GM19372 (cell line): ENCODE results near the gene SENP2.
"Not testable (repeated sequence)": the region's sequence is repeated elsewhere in the genome, so short reads cannot be mapped to it uniquely, and the experiment has no call there.

Experiments
- ATAC-seq: cut with Tn5 transposase; IDR thresholded peaks from one replicate; pipeline ENCODE4 v1.9.1; 2021; ENCODE audit warnings: mild to moderate bottlenecking, low read depth, moderate library complexity; ENCODE audit not compliant: unreplicated experiment

The SENP2 gene

DNA sequence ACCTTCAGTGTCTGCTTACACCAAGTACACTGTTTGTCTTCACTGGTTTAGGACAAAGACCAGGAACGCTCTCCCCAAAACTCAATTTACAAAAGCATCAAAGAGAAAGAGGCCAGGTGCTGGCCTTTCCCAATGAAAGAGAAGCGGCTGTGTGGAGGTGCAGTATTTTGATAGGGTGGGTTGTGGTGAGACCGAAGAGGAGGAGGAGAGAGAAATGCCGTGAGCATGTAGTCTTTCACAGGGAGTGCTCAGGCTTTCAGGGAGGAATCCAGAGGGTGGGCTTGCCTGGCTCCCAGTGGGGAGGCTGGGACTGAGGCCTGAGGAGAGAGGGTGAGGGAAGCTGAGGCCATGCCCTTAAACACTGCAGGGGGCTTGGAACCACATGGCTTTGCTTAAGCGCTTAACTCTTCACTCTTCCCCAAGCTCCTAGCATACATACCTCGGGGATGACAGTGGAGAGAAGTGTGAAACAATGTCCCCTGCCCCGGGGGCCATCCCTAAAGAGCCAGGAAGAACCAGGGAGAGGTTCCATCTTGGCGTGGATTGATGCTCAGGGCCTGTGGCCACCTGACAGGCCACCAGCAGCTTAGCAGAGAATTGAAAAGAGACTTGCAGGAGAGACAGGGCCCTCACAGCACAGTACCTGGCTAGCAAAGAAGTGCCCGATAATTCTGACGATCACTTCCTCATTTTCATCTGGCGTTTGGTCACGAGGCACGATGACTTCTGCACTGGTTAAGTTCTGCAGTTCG, 60.5 kb downstream of the SENP2 start:
- ATAC-seq, result peak; percentile 64

DNA sequence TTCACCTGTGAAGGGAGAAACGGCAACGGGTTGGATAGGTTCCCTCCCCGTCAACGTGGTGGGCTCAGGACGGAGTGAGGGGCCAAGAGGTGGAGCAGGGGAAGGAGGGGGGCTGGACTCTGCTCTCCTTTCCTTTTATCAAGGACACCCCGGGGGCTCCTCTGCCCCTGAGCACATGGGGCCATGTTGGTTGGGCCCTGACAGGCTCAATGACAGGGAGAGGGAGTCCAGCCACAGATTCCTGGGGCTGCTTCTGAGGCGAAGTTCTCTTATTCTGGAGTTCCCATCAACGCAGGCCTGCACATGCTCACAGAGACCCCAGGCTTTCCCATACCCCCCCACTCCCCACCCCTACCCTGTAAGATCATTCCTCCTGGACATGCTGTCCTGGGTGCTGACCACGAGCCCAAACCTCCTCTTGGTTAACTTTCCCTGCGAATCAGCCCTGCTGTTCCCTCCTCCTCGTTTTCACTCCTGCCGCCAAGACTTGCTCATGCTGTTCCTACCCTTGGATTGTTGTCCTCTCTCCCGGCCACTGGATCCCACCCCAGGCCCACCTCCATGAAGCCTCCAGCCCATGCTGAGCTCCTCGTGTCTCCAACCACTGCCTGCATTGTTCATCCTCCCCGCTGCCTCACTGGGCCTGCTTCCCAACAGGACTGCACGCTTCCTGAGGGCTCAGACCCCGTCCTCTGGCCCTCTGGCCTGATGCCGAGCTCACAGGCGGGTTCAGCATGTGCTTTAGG, 61.2 kb downstream of the SENP2 start:
- ATAC-seq, result no peak

DNA sequence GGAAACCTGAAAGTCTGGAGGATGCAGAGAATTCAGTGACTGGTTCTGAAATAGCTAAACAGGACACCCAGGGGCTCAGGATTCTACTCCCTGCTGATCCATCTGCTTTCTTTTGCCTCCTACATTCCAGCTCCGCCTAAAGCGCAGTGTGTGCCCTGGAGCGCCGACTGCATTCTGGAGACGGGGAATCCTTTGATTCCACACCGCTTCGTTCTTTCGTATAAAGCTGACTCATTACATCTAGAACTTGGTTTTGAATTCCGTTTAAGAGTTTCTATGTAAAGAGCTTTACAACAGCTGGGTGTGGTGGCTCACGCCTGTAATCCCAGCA, 61.8 kb downstream of the SENP2 start:
- no peak for ATAC-seq

DNA sequence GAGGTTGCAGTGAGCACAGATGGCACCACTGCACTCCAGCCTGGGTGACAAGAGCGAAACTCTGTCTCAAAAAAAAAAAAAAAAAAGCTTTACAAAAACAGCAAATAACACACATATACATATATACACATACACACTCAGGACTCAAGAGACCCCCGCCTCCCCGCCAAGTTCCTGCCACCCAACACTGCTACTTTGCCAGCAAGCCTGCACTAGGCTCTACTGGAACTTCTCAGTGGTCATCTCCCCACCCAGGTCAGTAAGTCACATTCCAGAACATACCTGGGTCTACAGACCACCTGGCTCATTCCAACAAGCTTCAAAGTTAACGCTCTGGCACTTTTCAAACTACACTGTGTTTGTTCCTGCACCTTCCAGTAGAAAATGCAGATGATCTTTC, 62.3 kb downstream of the SENP2 start:
- ATAC-seq, result no peak

DNA sequence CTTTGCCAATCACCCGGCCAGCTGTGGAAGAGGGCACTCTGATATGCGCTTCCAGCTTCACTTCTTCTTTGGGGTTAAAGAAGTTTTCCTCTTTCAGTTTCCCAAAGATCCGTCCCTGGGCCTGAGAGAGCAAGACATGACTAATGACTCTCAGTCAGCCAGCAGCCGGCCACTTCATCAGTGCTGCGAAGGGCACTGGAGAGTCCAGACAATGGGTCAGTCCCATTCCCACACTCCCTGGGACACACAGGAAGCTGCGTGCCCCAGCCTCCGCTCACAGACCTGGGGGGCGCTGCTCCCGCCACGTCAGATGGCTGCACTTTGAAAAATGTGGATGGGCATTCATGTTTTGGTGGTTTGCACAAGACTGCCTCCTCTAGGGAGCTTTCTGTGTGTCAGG, 63.3 kb downstream of the SENP2 start:
- no peak for ATAC-seq

DNA sequence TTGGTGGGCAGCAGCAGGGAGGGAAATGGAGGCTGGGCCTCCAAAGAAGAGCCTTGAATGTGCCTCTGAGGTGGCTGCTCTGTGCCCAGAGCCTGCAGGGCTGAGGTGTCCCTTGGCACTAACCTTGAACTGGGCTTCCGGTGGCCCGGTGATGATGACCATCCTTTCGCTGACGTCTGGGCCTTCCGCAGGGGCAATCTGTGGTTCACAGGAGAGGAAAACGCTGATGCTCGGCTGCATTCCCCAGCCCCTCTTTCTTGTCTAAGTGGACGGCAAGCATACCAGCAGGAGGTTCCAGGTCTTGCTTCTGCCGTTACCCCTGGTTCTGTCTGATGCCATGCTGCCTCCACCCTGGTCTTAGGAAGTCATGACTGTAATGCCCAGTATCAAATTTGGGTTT, 65.9 kb downstream of the SENP2 start:
- no peak for ATAC-seq

DNA sequence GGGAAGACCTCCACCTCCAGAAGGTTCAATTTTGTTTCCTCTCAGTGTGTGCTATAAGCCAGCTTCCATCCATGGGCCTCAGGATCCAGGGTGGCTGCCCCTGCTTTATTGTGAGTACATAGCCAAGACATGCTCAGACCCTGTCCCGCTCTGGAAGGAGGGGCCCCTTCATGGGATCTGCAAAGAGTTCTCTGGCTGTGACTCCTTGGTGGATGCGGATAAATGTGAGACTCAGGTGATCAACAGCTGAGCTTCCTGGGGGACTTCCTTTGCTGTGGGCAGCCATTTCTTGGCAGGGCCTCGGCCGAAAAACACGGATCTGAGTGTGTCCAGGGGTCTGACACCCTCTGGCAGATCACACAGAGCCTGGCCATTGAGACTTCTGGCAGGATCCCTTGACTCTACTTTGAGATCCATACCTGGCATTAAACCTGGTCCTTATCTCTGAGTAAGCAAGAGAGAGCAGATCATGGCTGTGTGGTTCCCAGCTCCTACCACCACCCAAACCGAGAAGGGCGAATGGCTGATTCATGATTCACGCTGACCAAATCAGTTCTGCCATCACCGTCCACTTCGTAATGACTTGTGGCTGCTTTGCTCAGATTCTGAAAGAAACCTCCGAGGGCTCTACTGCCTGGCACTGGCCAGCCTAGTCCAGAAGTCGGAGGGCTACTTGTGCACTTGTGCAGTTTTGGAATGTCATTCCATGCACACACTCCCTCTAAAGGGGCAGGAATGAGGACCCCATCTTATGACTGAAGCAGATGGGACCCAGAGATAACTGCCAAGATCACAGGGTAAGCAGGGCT, 68.1 kb downstream of the SENP2 start:
- ATAC-seq, result no peak

DNA sequence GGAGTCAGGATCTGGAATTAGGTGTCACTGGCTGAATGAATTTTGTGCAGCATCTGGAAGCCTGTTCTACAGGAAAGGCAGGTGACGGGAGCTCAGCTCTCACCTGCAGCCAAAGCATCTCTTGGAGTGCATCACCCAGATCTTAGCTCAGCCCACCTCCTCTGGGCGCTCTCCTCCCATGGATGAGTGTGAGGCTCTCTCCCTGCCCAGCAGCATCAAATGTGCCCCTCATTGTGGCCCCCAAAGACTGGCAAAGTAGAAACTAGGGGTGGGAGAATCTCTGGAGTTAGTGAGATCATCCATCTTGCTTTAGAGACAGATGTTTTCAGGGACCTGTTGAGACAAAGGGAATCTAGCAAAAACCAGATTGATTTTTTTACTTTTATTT, 68.7 kb downstream of the SENP2 start:
- no peak for ATAC-seq

DNA sequence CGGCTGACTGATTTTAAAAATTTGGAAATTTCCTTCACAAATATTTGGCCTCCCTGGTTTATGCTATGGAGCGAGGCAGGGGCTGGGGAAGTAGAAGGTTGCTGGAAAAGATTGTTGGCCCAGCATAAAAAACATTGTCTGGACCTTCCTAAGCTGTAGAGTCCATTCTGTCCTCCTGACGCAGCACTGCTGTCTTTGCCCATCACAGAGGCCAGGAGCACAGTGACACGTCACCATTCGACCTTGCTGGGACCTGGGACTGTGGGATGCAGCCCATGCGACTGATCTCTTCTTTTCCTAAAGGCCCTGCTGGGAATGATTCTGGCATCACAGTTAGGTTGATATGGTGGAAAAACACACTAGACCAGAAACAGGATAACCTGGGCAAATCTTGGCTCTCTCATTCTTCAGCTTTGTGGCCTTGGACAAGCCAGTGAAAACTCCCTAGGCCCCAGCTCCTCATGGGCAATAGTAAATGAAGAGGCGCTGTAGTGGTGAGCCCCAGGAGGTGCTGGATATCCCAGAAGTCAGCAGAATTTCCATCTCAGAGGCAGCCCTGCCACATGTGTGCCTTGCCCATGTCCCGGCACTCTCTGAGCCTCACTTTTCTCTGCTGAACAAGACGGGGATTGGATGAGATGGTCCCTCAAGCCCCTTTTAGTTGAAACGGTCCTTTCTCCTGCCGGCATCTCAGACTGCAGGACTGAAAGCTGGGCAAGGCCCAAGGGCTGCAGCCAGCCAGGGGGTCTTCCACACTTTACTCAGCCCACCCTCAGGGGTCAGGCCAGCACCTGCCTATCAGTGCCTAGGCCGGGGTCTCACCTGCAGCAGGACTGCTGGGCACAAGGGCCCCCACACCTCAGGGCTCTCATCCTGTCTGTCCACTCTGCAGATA, 69.6 kb downstream of the SENP2 start:
- no peak for ATAC-seq

DNA sequence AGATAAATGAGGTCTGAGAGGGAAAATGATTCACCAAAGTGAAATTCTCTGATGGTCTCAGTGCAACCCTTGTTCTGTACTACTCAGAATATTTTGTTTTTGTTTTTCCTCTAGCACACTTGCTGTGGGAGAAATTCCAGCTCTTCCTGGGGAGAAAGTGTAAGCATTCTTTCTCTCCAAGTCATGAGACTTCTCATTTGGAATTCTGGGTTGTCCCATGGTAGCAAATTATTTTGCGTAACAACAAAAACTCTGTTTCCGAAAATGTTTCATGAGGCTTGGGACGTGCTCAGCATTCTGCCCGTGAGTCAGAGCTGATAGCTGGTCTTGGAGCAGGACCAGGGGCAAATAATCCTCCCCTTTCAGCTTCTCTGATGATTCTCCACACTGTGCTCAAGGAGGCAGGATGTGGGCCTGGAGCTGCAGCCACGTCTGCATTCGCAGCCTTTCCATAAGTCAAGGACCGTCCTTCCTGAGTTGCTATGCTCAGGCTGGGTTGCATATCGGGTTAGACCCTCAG, 70.3 kb downstream of the SENP2 start:
- no peak for ATAC-seq

DNA sequence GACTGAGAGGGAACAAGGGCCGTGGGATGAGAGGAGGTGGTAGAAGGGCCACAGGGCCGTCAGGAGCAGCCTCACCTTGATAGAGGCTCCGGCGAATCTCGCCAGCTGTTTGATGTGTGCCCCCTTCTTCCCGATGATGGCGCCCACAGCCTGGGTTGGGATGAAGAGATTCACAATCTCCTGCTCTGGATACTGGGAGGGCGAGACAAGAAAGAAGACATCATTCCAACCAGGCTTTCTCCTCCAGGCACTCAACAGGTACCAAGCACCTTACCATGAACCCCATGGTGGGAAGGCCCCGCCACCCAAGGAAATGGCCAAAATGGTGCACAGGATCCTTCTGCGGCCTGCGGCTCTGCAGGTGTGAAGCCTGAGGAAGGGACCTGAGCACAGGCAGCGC, 71.1 kb downstream of the SENP2 start:
- no peak for ATAC-seq

DNA sequence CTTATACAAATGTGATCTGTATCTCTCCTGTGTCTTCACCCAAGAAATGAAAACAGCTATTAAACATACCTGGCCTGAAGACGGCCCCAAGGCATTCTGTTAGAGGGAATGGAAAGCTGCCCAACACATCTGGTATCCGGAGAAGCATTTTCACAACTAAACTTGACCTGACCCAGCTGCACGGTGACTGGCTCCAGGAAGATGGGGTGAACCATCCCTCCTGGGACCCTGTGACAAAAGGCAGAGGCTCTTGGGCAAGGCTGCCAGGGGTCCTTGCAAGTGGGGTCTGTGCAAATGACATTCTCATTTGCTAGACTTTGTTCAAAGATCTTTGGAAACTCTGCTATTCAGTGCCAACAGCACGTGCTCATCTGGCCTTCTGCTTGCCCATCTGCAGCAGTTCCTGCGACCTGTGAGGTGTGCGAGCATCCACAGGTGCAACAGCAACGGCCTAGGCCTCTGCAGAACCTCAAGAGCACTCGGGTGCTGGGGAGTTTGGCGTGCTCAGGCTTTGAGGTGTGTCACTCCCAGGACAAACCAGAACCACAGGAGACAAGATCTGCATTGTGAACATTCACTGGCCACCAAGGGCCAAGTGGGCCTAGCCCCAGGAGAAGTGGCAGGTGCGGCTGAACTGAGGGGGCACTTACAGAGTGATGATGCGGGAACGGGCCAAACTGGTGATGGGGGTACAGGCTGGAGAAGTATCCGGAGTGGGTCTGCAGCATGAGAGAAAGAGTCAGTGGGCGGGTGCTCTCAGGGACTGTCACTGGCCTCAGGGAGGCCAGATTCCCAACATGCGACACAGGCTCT, 71.8 kb downstream of the SENP2 start:
- no peak for ATAC-seq

DNA sequence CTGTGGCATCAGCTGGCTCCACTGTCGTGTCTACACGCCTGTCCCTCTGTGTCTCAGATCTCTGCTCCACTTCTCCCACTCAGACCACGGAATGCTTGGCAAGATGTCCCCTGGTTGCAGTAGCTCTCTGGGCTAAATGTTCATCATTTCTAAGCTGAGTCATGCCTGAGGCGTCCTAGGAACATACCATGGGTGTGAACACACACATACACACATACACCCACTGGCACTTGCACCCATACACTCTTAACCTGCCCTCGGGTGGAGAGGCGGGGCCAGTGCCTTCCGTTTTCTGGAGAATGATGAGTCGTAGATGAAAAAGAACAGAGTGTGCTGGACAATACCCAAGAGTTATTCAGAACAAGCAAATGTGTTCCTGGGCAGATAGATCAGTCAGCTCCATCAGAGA, 72.4 kb downstream of the SENP2 start:
- ATAC-seq, result no peak

DNA sequence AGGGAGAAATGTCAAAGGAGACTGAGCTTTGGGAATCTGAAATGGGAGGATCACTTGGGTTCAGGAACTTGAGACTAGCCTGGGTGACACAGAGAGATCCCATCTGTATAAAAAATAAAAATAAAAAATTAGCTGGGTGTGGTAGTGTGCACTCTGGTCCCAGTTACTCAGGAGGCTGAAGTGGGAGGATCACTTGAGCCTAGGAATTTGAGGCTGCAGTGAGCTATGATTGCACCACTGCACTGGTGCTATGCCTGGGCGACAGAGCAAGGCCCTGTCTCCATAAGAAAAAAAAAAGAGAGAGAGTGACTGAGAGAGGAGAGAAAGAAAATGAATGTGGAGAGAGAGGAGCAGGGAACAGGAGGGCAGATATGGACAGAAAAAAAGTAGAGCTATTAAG, 72.8 kb downstream of the SENP2 start:
- no peak for ATAC-seq

DNA sequence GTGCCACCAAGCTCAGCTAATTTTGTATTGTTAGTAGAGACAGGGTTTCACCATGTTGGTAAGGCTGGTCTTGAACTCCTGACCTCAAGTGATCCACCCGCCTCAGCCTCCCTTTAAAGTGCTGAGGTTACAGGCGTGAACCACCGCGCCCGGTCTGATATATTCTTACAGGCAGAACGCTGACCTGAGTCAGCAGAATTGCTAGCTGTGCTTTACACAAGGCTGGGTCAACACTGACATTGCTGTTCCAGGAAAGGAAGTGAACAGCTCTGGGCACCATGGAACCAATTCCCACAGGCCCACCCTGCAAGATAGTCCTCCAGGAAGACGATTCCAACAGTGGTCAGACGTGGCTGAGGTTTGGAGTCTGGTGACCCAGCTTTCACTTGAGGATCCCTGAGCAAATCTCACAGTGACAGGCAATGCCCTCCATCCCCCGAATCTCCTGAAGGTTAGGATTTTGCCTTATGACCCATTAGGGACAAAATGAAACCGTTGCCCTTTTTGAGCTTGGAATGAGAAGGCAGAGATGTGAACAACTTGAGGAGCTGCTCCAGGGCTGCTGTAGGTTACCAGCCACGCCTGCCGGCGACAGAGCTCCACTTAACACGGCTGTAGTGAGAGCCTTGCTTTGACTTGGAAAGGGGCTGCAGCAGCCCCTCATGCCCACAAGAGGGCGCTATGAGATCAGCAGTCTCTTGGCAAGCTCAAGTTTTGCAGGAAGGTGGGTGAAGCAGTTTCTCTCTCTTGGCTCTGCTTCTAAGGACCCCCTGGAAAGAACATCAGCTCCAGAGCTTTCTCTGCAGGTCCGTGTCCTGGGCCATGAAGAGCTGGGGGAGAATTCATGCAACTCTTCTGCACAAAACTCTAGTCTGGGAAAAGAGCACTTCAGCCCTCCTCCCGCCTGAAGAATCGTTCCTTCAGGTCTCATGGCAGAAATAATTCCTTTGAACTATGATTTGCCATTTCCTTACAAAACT, 74.1 kb downstream of the SENP2 start:
- ATAC-seq, result no peak

DNA sequence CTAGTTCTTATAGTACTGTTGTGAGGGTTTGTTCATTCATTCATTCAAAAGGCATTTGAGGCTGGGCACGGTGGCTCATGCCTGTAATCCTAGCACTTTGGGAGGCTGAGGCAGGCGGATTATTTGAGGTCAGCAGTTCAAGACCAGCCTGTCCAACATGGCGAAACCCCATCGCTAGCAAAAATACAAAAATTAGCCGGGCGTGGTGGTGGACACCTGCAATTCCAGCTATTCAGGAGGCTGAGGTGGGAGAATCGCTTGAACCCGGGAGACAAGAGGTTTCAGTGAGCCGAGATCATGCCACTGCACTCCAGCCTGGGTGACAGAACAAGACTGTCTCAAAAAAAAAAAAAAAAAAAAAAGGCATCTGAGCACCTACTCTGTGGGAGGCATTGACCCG, 75.2 kb downstream of the SENP2 start:
- ATAC-seq, result not testable (repeated sequence)

DNA sequence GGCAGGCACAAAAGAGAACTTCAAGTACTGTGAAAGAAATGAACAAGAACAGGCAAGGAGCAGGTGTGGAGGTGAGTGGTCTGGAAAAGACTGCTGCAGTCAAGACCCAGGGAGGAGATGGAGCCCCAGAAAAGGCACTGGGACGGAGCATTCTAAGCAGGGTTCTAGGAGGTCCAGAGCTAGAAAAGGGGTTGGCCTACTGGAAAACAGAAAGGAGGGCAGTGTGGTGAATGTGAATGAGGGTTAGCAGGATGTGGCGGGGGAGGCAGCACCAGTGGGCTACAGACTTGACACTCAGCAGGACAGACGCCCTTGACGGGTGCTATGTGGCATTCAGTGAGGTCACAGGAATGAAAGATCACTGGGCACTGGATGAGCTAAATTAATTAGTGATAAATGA, 75.7 kb downstream of the SENP2 start:
- no peak for ATAC-seq

DNA sequence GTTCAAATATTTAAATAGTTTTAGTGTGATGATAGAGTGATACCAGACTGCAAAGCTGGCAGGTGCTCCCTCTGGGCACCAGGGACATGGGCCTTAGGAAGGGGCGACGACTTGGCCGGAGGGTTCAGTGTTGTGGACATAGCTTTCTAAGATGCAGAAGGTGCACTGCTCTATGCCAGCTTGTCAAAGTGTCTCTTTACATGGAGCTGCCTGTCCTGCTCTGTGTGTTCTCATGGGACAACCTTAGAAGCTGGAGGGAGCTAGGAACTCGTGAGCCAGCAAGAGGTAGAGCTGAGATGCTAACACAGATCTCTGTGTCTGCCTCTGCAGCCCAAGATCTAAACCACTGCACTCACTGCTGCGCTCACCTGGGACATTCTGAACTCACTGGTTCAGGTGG, 77.8 kb downstream of the SENP2 start:
- no peak for ATAC-seq
